GM18502 (cell line): ENCODE measurements around the gene ABHD15.
"Not testable (repeated sequence)": the region's sequence is repeated elsewhere in the genome, so short reads cannot be mapped to it uniquely, and the experiment has no call there.

Experiments used
- ATAC-seq: cut with Tn5 transposase; IDR thresholded peaks from one replicate; pipeline ENCODE4 v1.9.1; 2021; ENCODE audit warnings: mild to moderate bottlenecking; ENCODE audit not compliant: unreplicated experiment, poor library complexity

The ABHD15 gene

GRCh38 chr17:29571883-29572681 is 5.2 kb upstream of the ABHD15 start:
- no peak for ATAC-seq

GRCh38 chr17:29571486-29571882 is 4.6 kb upstream of the ABHD15 start:
- no peak for ATAC-seq

GRCh38 chr17:29570521-29570920 is 3.7 kb upstream of the ABHD15 start:
- no peak for ATAC-seq

- no peak for ATAC-seq
These were observed 2.6 kb upstream of the ABHD15 start for GRCh38 chr17:29569245-29569950.

- peak; percentile 50 for ATAC-seq
These were observed 1.8 kb upstream of the ABHD15 start, which contains the start of gene TP53I13 for GRCh38 chr17:29568331-29569244. Gene TP53I13 (plus strand): TSS chr17:29568701. CDS start chr17:29568759, 58 bp downstream.

- peak; percentile 44 for ATAC-seq
These were observed 905 bp upstream of the ABHD15 start for GRCh38 chr17:29567554-29568330.

GRCh38 chr17:29567304-29567553 is 392 bp upstream of the ABHD15 start:
- ATAC-seq = peak; percentile 2

GRCh38 chr17:29565643-29566472 is 979 bp downstream of the ABHD15 start:
- ATAC-seq = peak; percentile 16

GRCh38 chr17:29563816-29564215 is 3.0 kb downstream of the ABHD15 start:
- ATAC-seq = no peak

- no peak for ATAC-seq
These were observed 4.2 kb downstream of the ABHD15 start for GRCh38 chr17:29562615-29563014.

GRCh38 chr17:29561554-29562517 is 5.0 kb downstream of the ABHD15 start:
- no peak for ATAC-seq

- no peak for ATAC-seq
These were observed 6.5 kb downstream of the ABHD15 start for GRCh38 chr17:29560316-29560715.

GRCh38 chr17:29559640-29560039 is 7.2 kb downstream of the ABHD15 start:
- no peak for ATAC-seq

GRCh38 chr17:29558139-29558538 is 8.7 kb downstream of the ABHD15 start:
- not testable (repeated sequence) for ATAC-seq

GRCh38 chr17:29557739-29558116 is 9.1 kb downstream of the ABHD15 start:
- no peak for ATAC-seq

- no peak for ATAC-seq
These were observed 9.6 kb downstream of the ABHD15 start for GRCh38 chr17:29557085-29557738.

GRCh38 chr17:29555840-29556239 is 11.0 kb downstream of the ABHD15 start:
- ATAC-seq = no peak
